GM10248 (cell line): ENCODE data around the gene DNAH3.

Experiments used
- CTCF ChIA-PET: fragments of 300-600 bp; sonication (Branson Sonifier 250); formaldehyde crosslinking; extraction: SDS; loops from one replicate; lab custom pipeline; 2021; ENCODE audit warnings: antibody characterized with exemption; lab: Yijun Ruan, JAX
- POLR2A ChIA-PET: fragments of 350-650 bp; sonication (Branson Sonifier 250); formaldehyde crosslinking; extraction: SDS; loops from one replicate; lab custom pipeline; 2020; ENCODE audit warnings: antibody characterized with exemption; lab: Yijun Ruan, JAX
- DNase-seq: peaks from one replicate; pipeline ENCODE4 v3.0.0; 2012; ENCODE audit errors: extremely low spot score
- CTCF ChIP-seq: IDR thresholded peaks from 2 replicates; pipeline ENCODE4 v1.5.1; 2012; ENCODE audit warnings: mild to moderate bottlenecking, low read depth; ENCODE audit errors: extremely low read depth, missing control alignments, control extremely low read depth

Gene DNAH3

GRCh38 chr16:20904507-20905081 lies 246.1 kb downstream of the DNAH3 start:
- DNase-seq: peak; percentile 30
- POLR2A ChIA-PET: interaction anchor here (0.6 kb wide), 1 partner anchor 1063 kb away, joined by 3 read pairs; no protein-coding TSS in a partner anchor
- CTCF ChIA-PET: no interaction called here

DNA sequence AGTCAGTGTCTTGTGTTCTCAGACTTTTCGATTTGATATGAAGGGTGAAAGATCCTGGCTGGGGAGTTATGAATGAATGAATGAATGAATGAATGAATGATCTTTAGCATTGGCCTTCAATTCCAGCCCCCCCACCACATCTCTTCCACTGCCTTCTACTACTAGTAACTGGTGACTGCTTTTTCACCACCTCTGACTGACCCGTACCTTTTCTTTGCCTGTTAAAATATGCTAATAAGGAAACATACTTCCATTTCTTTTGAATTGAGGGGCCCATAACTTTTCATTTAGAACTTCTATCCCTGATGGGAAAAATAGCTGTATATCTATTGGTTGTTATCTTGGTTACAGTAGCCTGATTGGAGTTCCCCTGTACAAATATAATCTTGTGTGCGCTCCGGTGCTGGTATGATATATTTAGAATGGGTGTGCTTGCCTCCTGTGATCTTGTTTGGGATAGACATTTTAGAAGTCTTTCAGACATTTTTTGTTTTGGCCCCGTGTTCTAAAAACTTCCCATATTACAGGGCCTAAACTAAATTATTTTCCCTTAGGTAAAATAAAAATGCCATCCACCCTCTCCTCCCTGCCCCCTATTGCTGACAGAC lies 246.6 kb downstream of the DNAH3 start:
- TF ChIP-seq CTCF: no peak
- ChIA-PET POLR2A (interaction anchor here (0.6 kb wide), 1 partner anchor 1062 kb away, joined by 3 read pairs; no protein-coding TSS in a partner anchor), CTCF (interaction anchor here (2.1 kb wide), 1 partner anchor 54 kb away, joined by 14 read pairs; no protein-coding TSS in a partner anchor)
- DNase-seq: no peak

More at GRCh38 chr16:20904507-20905081, 246.1 kb downstream of the DNAH3 start:
- TF ChIP-seq CTCF: no peak

DNA sequence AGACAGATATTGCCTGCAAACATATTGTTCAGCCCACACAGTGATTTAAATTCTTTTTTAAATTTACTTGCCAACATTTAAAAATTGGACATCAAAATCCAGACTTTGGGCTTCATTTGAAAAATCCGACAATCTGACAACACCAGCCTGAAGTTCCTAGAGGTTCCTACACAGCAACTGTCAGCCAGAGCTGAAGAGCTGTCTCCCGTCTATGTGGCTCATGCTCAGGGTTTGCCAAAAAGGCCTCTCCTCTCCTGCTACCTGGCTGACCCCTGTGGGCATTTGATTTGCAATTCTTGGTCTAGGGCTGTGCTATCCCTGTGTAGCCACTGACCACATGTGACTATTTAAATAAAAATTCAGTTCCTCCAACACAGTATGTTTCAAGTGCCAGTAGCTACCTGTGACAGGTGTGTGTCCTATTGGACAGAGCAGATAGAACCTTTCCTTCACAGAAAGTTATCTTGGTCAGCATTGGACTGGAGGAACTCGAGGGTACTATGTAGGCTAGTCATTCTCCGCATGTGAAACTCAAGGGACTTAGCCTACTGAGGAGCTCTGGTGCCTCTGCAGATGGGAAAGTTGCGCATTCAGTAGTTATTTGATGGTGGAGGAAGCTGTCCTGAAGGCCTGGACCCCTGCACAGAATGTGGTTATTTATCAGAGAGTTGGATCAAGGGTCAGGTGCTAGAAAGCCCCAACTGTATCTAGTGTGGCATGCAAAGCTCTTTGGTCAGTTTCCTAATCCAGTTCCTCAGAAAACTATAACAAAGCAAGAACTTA lies 247.3 kb downstream of the DNAH3 start:
- ChIA-PET CTCF (interaction anchor here (1.0 to 2.1 kb wide), 2 partner anchors 53 to 97 kb away, joined by 4 to 14 read pairs; partner anchors contain the start of genes ERI2 and REXO5), POLR2A (interaction anchor here (1.0 kb wide), 1 partner anchor 38 kb away, joined by 3 read pairs; no protein-coding TSS in a partner anchor)
- no peak for DNase-seq
- TF ChIP-seq CTCF: no peak

- no peak for DNase-seq
- CTCF ChIA-PET: interaction anchor here (1.0 to 2.1 kb wide), 2 partner anchors 52 to 96 kb away, joined by 4 to 14 read pairs; partner anchors contain the start of genes ERI2 and REXO5
- TF ChIP-seq CTCF: no peak
- POLR2A ChIA-PET: interaction anchor here (1.0 kb wide), 1 partner anchor 37 kb away, joined by 3 read pairs; no protein-coding TSS in a partner anchor
Observed at GRCh38 chr16:20902426-20902825, 248.2 kb downstream of the DNAH3 start.

GRCh38 chr16:20901436-20902112 lies 249.1 kb downstream of the DNAH3 start:
- ChIA-PET CTCF (no interaction called here), POLR2A (no interaction called here)
- TF ChIP-seq CTCF: no peak
- DNase-seq: peak; percentile 53

GRCh38 chr16:20901068-20901435 lies 249.6 kb downstream of the DNAH3 start:
- no peak for TF ChIP-seq CTCF
- POLR2A ChIA-PET: no interaction called here
- CTCF ChIA-PET: no interaction called here
- DNase-seq: no peak
